Tibial artery (tissue), 4 donors: ENCODE measurements around the gene CYP3A5.
"Not testable (repeated sequence)": the region's sequence is repeated elsewhere in the genome, so short reads cannot be mapped to it uniquely, and the experiment has no call there.

Experiments used
- DNase-seq, 2 donors: peaks; one replicate each; pipeline ENCODE4 v3.0.0-alpha.2; 2019
- H3K27ac ChIP-seq, 2 donors: fragments of 200-600 bp; sonication (generic) in 1 of 2; 1 replicate in 1 of 2; 2 replicates in 1 of 2; pipeline ENCODE4 v1.5.1; 2018 to 2019; ENCODE audit warnings: mild to moderate bottlenecking in 1 of 2
- H3K27me3 ChIP-seq, 2 donors: fragments of 200-600 bp; sonication (generic) in 1 of 2; one replicate each; pipeline versions ENCODE4 v1.5.1 to v1.6.0; 2016 to 2019
- H3K36me3 ChIP-seq, 3 donors: fragments of 200-600 bp; sonication (generic) in 2 of 3; one replicate each; pipeline ENCODE4 v1.5.1; 2016 to 2019; ENCODE audit warnings: mild to moderate bottlenecking in 2 of 3
- H3K4me1 ChIP-seq, 4 donors: fragments of 200-600 bp; sonication (generic) in 2 of 4; 1 replicate in 3 of 4; 2 replicates in 1 of 4; pipeline ENCODE4 v1.5.1; 2016 to 2019
- H3K4me3 ChIP-seq, 2 donors: fragments of 200-600 bp; sonication (generic) in 1 of 2; 1 replicate in 1 of 2; 2 replicates in 1 of 2; pipeline ENCODE4 v1.5.1; 2018 to 2019; ENCODE audit warnings: mild to moderate bottlenecking in 2 of 2
- H3K9me3 ChIP-seq, 3 donors: fragments of 200-600 bp; sonication (generic) in 1 of 3; one replicate each; pipeline ENCODE4 v1.5.1; 2016 to 2019
- CTCF ChIP-seq, 2 experiments: fragments of 200-600 bp in 1 of 2; fragments of 450-650 bp in 1 of 2; IDR thresholded peaks; one replicate each; pipeline ENCODE4 v1.5.1; 2017 to 2019; ENCODE audit warnings: antibody characterized with exemption in 2 of 2, mild to moderate bottlenecking in 1 of 2, moderate library complexity in 1 of 2
- intact Hi-C: fragments of 100-400 bp; cut with DNase I; formaldehyde crosslinking; loops from one replicate; pipeline ENCODE4 v1.15.0; 2023; ENCODE audit warnings: low total_unique reads

CYP3A5 gene

GRCh38 chr7:99638731-99639130 lies 41.1 kb downstream of the CYP3A5 start:
- H3K9me3 ChIP-seq: no peaks in the 10 kb centered on the region
- H3K27me3 ChIP-seq: no peaks in the 10 kb centered on the region
- H3K4me3 ChIP-seq: no peak overlapping the region
- peaks cover 2 to 30% (median 24%) of the 10 kb centered on the region in 3 donors for H3K36me3 ChIP-seq
- no peak for TF ChIP-seq CTCF (IDR thresholded peaks at IDR 0.05)
- no peaks in the 10 kb centered on the region for H3K4me1 ChIP-seq
- DNase-seq: no peak
- intact Hi-C loops: no loop called here
- no peak overlapping the region for H3K27ac ChIP-seq

DNA sequence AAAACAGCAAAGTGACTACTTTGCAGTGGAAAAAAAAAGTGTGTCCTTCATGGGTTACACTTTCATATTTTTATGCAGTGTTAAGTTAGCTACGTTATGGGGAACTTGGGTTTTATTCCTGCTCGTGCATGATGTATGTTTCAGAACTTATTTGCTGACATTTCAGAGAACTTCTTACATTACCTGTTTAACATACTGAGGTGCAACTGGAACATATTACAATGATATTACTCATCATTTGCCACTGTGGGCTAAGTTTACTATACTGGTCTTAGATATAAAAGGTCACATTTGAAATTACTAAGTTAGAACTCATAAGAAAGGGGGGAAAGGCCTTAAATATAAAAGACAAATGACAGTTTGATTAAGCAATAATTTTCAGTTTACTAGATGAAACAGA lies 42.4 kb downstream of the CYP3A5 start:
- H3K4me3 ChIP-seq, H3K27ac ChIP-seq, DNase-seq, H3K4me1 ChIP-seq, H3K9me3 ChIP-seq, intact Hi-C loops, H3K27me3 ChIP-seq: not testable (repeated sequence)
- H3K36me3 ChIP-seq: peaks cover 9 to 36% (median 25%) of the 10 kb centered on the region in 3 donors

GRCh38 chr7:99631295-99632109 lies 48.3 kb downstream of the CYP3A5 start:
- no peak for TF ChIP-seq CTCF (IDR thresholded peaks at IDR 0.05)
- H3K27ac ChIP-seq: no peak overlapping the region
- DNase-seq: no peak
- intact Hi-C loops: no loop called here
- H3K36me3 ChIP-seq: peaks cover 53 to 84% (median 65%) of the 10 kb centered on the region in 3 donors
- H3K27me3 ChIP-seq: no peaks in the 10 kb centered on the region
- no peaks in the 10 kb centered on the region for H3K4me1 ChIP-seq
- no peaks in the 10 kb centered on the region for H3K9me3 ChIP-seq
- H3K4me3 ChIP-seq: no peak overlapping the region

GRCh38 chr7:99629643-99630042 lies 50.2 kb downstream of the CYP3A5 start:
- no peak overlapping the region for H3K4me3 ChIP-seq
- intact Hi-C loops: no loop called here

GRCh38 chr7:99628471-99629465 lies 51.0 kb downstream of the CYP3A5 start:
- Histone ChIP-seq H3K4me1 (peaks cover 0 to 3% (median 0%) of the 10 kb centered on the region in 4 donors), H3K9me3 (no peaks in the 10 kb centered on the region), H3K27ac (no peak overlapping the region), H3K27me3 (no peaks in the 10 kb centered on the region), H3K4me3 (no peak overlapping the region), H3K36me3 (peaks cover 75 to 100% (median 84%) of the 10 kb centered on the region in 3 donors)
- intact Hi-C loops: no loop called here
- no peak for DNase-seq
- no peak for TF ChIP-seq CTCF (IDR thresholded peaks at IDR 0.05)

More at GRCh38 chr7:99629643-99630042, 50.2 kb downstream of the CYP3A5 start:
- Histone ChIP-seq H3K4me1 (no peaks in the 10 kb centered on the region), H3K27ac (no peak overlapping the region), H3K36me3 (peaks cover 69 to 100% (median 84%) of the 10 kb centered on the region in 3 donors), H3K9me3 (no peaks in the 10 kb centered on the region), H3K27me3 (no peaks in the 10 kb centered on the region)
- DNase-seq: no peak
- TF ChIP-seq CTCF (IDR thresholded peaks at IDR 0.05): no peak
